Thoracic aorta (tissue), 2 donors: ENCODE results near the gene PKD2L1. TPM values are rescaled to one million over a fixed set of nuclear protein-coding genes. Genes with fewer than 3 reads are reported as not detected.

Experiments
- ATAC-seq: fragments of 150-250 bp; one replicate; pipeline ENCODE4 v1.8.0; 2017; ENCODE audit warnings: low read depth; ENCODE audit not compliant: insufficient number of reproducible peaks, low FRiP score
- DNase-seq: peaks from one replicate; pipeline ENCODE4 v3.0.0-alpha.2; 2020; ENCODE audit warnings: low spot score
- H3K27ac ChIP-seq, 2 donors: fragments of 200-600 bp; sonication (generic); 1 replicate in 1 of 2; 2 replicates in 1 of 2; pipeline ENCODE4 v1.5.1; 2016; ENCODE audit warnings: mild to moderate bottlenecking in 2 of 2, moderate library complexity in 2 of 2
- H3K27me3 ChIP-seq: fragments of 200-600 bp; sonication (generic); replicated peaks from 2 replicates; pipeline ENCODE4 v1.6.0; 2016; ENCODE audit warnings: mild to moderate bottlenecking; ENCODE audit not compliant: insufficient read depth
- H3K36me3 ChIP-seq: fragments of 200-600 bp; sonication (generic); one replicate; pipeline ENCODE4 v1.5.1; 2016
- H3K4me1 ChIP-seq, 2 donors: fragments of 200-600 bp; sonication (generic); 1 replicate in 1 of 2; 2 replicates in 1 of 2; pipeline versions ENCODE4 v1.5.1 to v1.6.0; 2016; ENCODE audit warnings: low read depth in 2 of 2, mild to moderate bottlenecking in 1 of 2; ENCODE audit not compliant: control insufficient read depth in 1 of 2
- H3K4me3 ChIP-seq: fragments of 200-600 bp; sonication (generic); 2 replicates; pipeline ENCODE4 v1.5.1; 2016; ENCODE audit warnings: mild to moderate bottlenecking
- H3K9me3 ChIP-seq: fragments of 200-600 bp; sonication (generic); 2 replicates; pipeline ENCODE4 v1.5.1; 2016
- total RNA-seq, 2 donors: library from RNA; depleted of rRNA; stranded (reverse); fragments of >200 nt; gene quantifications; one replicate each; pipeline versions ENCODE4 v1.1.0 to v1.2.3, GENCODE V29; 2016
- TF ChIP-seq, protein P1 (sequence below): fragments of 200-600 bp; sonication (generic); IDR thresholded peaks from one replicate; pipeline ENCODE4 v1.5.1; 2019; ENCODE audit warnings: antibody characterized with exemption

PKD2L1 gene
- total RNA-seq, 2 donors from 2014 or later = 0.56 TPM; not detected in 1

DNA sequence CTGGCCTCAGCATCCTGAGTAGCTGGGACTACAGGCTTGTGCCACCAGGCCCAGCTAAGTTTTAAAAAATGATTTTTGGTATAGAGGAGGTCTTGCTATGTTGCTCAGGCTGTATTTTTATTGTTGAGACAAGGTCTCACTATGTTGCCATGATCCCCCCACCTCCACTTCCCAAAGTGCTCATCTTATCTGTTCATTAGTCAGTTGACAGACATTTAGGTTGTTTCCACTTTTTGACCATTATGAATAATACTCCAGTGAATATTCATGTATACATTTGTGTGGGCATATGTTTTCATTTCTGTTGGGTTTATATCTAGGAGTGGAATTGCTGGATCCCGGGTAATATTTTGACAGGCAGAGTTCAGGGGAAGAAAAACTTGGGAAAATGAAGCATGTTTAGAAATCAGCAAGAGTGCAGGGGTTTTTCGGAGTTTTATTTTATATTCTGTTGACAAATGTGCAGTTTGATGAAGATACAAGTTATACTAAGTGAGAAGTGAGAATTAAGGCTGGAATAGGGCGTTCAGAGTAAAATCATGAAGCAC, 14.3 kb upstream of the PKD2L1 start:
- Histone ChIP-seq H3K36me3 (no peaks in the 10 kb centered on the region), H3K27me3 (no peaks in the 10 kb centered on the region), H3K27ac (no peak overlapping the region), H3K4me3 (no peak overlapping the region), H3K9me3 (no peaks in the 10 kb centered on the region), H3K4me1 (peaks cover 0 to 21% of the 10 kb centered on the region in 2 donors)
- ATAC-seq = no peak
- DNase-seq = no peak
- TF ChIP-seq, protein P1, sequence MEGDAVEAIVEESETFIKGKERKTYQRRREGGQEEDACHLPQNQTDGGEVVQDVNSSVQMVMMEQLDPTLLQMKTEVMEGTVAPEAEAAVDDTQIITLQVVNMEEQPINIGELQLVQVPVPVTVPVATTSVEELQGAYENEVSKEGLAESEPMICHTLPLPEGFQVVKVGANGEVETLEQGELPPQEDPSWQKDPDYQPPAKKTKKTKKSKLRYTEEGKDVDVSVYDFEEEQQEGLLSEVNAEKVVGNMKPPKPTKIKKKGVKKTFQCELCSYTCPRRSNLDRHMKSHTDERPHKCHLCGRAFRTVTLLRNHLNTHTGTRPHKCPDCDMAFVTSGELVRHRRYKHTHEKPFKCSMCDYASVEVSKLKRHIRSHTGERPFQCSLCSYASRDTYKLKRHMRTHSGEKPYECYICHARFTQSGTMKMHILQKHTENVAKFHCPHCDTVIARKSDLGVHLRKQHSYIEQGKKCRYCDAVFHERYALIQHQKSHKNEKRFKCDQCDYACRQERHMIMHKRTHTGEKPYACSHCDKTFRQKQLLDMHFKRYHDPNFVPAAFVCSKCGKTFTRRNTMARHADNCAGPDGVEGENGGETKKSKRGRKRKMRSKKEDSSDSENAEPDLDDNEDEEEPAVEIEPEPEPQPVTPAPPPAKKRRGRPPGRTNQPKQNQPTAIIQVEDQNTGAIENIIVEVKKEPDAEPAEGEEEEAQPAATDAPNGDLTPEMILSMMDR = no peak

- DNase-seq (no peak), ATAC-seq (no peak)
- TF ChIP-seq, protein P1 = no peak
Observed at GRCh38 chr10:100342627-100342972, 12.6 kb upstream of the PKD2L1 start.

GRCh38 chr10:100341953-100342626, 12.1 kb upstream of the PKD2L1 start:
- no peaks in the 10 kb centered on the region for H3K27me3 ChIP-seq
- H3K36me3 ChIP-seq = no peaks in the 10 kb centered on the region
- ATAC-seq (no peak), DNase-seq (no peak)
- H3K9me3 ChIP-seq = no peaks in the 10 kb centered on the region
- no peak overlapping the region for H3K4me3 ChIP-seq
- H3K27ac ChIP-seq = no peak overlapping the region
- TF ChIP-seq, protein P1 = peak; percentile 29
- peaks cover 0 to 4% of the 10 kb centered on the region in 2 donors for H3K4me1 ChIP-seq

More at GRCh38 chr10:100342627-100342972, 12.6 kb upstream of the PKD2L1 start:
- Histone ChIP-seq H3K4me1 (peaks cover 0 to 6% of the 10 kb centered on the region in 2 donors), H3K27me3 (no peaks in the 10 kb centered on the region), H3K4me3 (no peak overlapping the region), H3K9me3 (no peaks in the 10 kb centered on the region), H3K36me3 (no peaks in the 10 kb centered on the region), H3K27ac (no peak overlapping the region)

DNA sequence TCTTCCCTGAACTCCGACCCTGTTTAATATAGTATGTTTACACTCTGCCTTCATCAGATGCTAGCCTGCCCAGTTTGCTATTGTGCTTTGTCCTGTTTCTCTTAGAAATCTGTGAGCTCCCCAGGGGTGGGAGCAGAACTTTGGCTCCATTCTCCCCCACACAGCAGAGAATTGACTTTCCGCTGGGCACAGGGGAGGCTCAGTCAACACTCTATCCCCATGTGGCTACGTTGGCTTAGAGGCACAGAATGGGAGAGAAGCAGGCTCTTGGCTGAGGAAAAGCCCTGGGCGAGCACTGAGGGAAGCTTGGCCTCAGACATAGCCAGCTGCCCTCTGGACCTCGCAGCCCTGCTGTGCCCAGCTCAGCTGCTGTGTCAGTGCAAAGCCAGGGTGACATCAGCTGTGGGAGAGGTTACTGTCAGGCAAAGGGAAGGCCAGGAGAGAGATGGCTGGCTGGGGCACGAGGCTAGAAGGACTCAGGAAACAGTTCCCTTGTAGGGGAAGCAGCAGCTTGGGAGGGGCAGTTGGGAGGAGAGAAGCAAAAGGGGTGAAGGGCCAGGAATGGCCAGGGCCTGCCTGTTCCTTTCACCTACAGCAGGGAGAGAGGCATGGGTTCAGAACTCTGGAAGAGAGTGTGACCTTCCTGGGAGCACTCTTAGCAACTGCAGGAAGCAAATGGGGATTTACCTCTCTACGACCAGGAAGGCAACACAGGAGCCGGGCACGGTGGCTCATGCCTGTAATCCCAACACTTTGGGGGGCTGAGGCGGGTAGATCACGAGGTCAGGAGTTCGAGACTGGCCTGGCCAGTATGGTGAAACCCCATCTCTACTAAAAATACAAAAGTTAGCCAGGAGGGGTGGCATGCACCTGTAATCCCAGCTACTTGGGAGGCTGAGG, 11.2 kb upstream of the PKD2L1 start:
- no peaks in the 10 kb centered on the region for H3K9me3 ChIP-seq
- H3K36me3 ChIP-seq = no peaks in the 10 kb centered on the region
- ATAC-seq (no peak), DNase-seq (no peak)
- TF ChIP-seq, protein P1 = no peak
- H3K4me3 ChIP-seq = no peak overlapping the region
- no peaks in the 10 kb centered on the region for H3K27me3 ChIP-seq
- H3K27ac ChIP-seq = no peak overlapping the region
- H3K4me1 ChIP-seq = peaks cover 0 to 4% of the 10 kb centered on the region in 2 donors

DNA sequence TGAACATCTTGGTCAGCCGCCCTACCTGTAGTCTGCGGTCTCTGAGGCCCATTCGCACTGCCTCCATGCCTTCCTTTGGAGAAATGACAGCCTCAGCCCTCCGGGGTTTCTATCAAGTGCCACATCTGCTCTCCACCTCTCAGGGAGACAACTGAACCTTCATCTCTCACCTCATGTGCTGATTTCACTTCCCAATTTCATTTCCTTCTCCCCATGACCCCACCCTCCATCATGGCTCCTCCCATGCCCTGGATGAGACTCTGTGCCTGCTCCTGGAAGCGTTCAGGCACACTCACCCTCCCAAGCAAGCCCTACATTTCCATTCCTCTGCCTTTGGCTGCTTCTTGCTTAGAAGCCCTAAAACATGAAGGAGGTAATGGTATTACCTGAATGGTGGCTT, 9.2 kb upstream of the PKD2L1 start:
- ATAC-seq (no peak), DNase-seq (no peak)
- Histone ChIP-seq H3K27ac (no peak overlapping the region), H3K36me3 (no peaks in the 10 kb centered on the region), H3K9me3 (no peaks in the 10 kb centered on the region), H3K27me3 (no peaks in the 10 kb centered on the region), H3K4me1 (no peaks in the 10 kb centered on the region), H3K4me3 (no peak overlapping the region)
- TF ChIP-seq, protein P1 = no peak
